Neural cell (in vitro differentiated cells): ENCODE measurements around the gene NFAT5. TPM values are rescaled to one million over a fixed set of nuclear protein-coding genes. Genes with fewer than 3 reads are reported as not detected.

Experiments used
- H2AFZ ChIP-seq: fragments of 200-600, 300-800 bp; sonication (generic), shearing (Covaris generic); 2 replicates; pipeline ENCODE4 v1.6.0; 2014; ENCODE audit warnings: low read depth, mild to moderate bottlenecking, antibody characterized with exemption, low read length, moderate library complexity
- H3F3A ChIP-seq: fragments of 200-600 bp; shearing (Covaris generic); 2 replicates; pipeline ENCODE4 v1.6.1; 2016; ENCODE audit warnings: mild to moderate bottlenecking, moderate library complexity, mixed read lengths, antibody characterized with exemption, low read length; ENCODE audit not compliant: insufficient read depth, poor library complexity, severe bottlenecking
- H3K27ac ChIP-seq: fragments of 200-600, 300-800 bp; sonication (generic), shearing (Covaris generic); 2 replicates; pipeline ENCODE4 v1.5.1; 2014; ENCODE audit warnings: mild to moderate bottlenecking, low read length, moderate library complexity
- H3K27me3 ChIP-seq: fragments of 300-800, 200-600 bp; sonication (generic), shearing (Covaris generic); 2 replicates; pipeline ENCODE4 v1.6.0; 2014; ENCODE audit warnings: mild to moderate bottlenecking, low read depth, low read length, moderate library complexity; ENCODE audit not compliant: insufficient read depth
- H3K36me3 ChIP-seq: fragments of 300-800, 200-600 bp; sonication (generic), shearing (Covaris generic); 2 replicates; pipeline ENCODE4 v1.5.1; 2014; ENCODE audit warnings: mild to moderate bottlenecking, antibody characterized with exemption, low read length, moderate library complexity; ENCODE audit not compliant: insufficient read depth
- H3K4me2 ChIP-seq: fragments of 300-800, 200-600 bp; sonication (generic), shearing (Covaris generic); 2 replicates; pipeline ENCODE4 v1.6.0; 2014; ENCODE audit warnings: mild to moderate bottlenecking, low read length
- H3K4me3 ChIP-seq: fragments of 300-800, 200-600 bp; sonication (generic), shearing (Covaris generic); 2 replicates; pipeline ENCODE4 v1.5.1; 2014; ENCODE audit warnings: mild to moderate bottlenecking, low read length, moderate library complexity
- H3K79me2 ChIP-seq: fragments of 200-600 bp; shearing (Covaris generic); replicated peaks from 2 replicates; pipeline ENCODE4 v1.6.0; 2014; ENCODE audit warnings: mild to moderate bottlenecking, low read length, moderate library complexity; ENCODE audit not compliant: insufficient read depth
- H3K9ac ChIP-seq: fragments of 300-800, 200-600 bp; sonication (generic), shearing (Covaris generic); 2 replicates; pipeline ENCODE4 v1.6.1; 2016; ENCODE audit warnings: mild to moderate bottlenecking, low read length, mixed read lengths
- H3K9me2 ChIP-seq: fragments of 200-600 bp; shearing (Covaris generic); 2 replicates; pipeline ENCODE4 v1.6.1; 2016; ENCODE audit warnings: mild to moderate bottlenecking, low read length, mixed read lengths; ENCODE audit not compliant: insufficient read depth
- H3K9me3 ChIP-seq: fragments of 200-600, 300-800 bp; sonication (generic), shearing (Covaris generic); 2 replicates; pipeline ENCODE4 v1.6.1; 2016; ENCODE audit warnings: mild to moderate bottlenecking, mixed run types, low read length, moderate library complexity, mixed read lengths
- H4K20me1 ChIP-seq: fragments of 200-600 bp; shearing (Covaris generic); 2 replicates; pipeline ENCODE4 v1.6.1; 2016; ENCODE audit warnings: mild to moderate bottlenecking, mixed run types; ENCODE audit not compliant: insufficient read depth
- CTCF ChIP-seq: fragments of 450-650 bp; IDR thresholded peaks from 2 replicates; pipeline ENCODE4 v1.5.1; 2014; ENCODE audit warnings: antibody characterized with exemption, mild to moderate bottlenecking, moderate library complexity; ENCODE audit not compliant: poor library complexity, severe bottlenecking
- EP300 ChIP-seq: fragments of 450-650 bp; conservative IDR thresholded peaks from 2 replicates; pipeline ENCODE4 v1.6.1; 2014; ENCODE audit warnings: antibody characterized with exemption, mild to moderate bottlenecking, moderate library complexity; ENCODE audit not compliant: poor library complexity, severe bottlenecking
- EZH2 ChIP-seq: fragments of 200-600, 300-800 bp; shearing (Covaris generic), sonication (generic); IDR thresholded peaks from 2 replicates; pipeline ENCODE4 v1.6.1; 2014; ENCODE audit warnings: antibody characterized with exemption, low read length, borderline replicate concordance, mild to moderate bottlenecking; ENCODE audit not compliant: insufficient read depth, poor library complexity, severe bottlenecking
- MXI1 ChIP-seq: fragments of 450-650 bp; conservative IDR thresholded peaks from 2 replicates; pipeline ENCODE4 v1.6.1; 2014; ENCODE audit warnings: antibody characterized with exemption, mild to moderate bottlenecking; ENCODE audit not compliant: poor library complexity, severe bottlenecking
- POLR2AphosphoS5 ChIP-seq: IDR thresholded peaks from 2 replicates; pipeline ENCODE4 v1.6.1; 2012
- RAD21 ChIP-seq: fragments of 450-650 bp; conservative IDR thresholded peaks from 2 replicates; pipeline ENCODE4 v1.6.1; 2014; ENCODE audit warnings: antibody characterized with exemption, mild to moderate bottlenecking, moderate library complexity
- SMC3 ChIP-seq: fragments of 450-650 bp; conservative IDR thresholded peaks from 2 replicates; pipeline ENCODE4 v1.6.1; 2014; ENCODE audit warnings: antibody characterized with exemption, mild to moderate bottlenecking, moderate library complexity; ENCODE audit not compliant: poor library complexity
- TAF1 ChIP-seq: IDR thresholded peaks from 2 replicates; pipeline ENCODE4 v1.6.1; 2012; ENCODE audit warnings: low read depth
- polyA plus RNA-seq: library from polyadenylated mRNA; depleted of rRNA; stranded (reverse); fragments of >200 nt; gene quantifications from 2 replicates; pipeline ENCODE4 v1.2.3, GENCODE V29; 2014
- TF ChIP-seq, protein P1 (sequence below): IDR thresholded peaks from 2 replicates; pipeline ENCODE4 v1.6.1; 2012; ENCODE audit warnings: borderline replicate concordance

The NFAT5 gene
- polyA plus RNA-seq, 1 donor from 2014 or later, result 9.2 TPM

- H3K4me2 ChIP-seq, result no peak overlapping the region
- H3K27ac ChIP-seq, result no peak overlapping the region
- no peak overlapping the region for H2AFZ ChIP-seq
- no peaks in the 10 kb centered on the region for H3K9me2 ChIP-seq
- no peaks in the 10 kb centered on the region for H3K9me3 ChIP-seq
- no peaks in the 10 kb centered on the region for H4K20me1 ChIP-seq
- no peaks in the 10 kb centered on the region for H3K79me2 ChIP-seq
- H3K4me3 ChIP-seq, result no peak overlapping the region
- H3F3A ChIP-seq, result no peaks in the 10 kb centered on the region
- no peak for TF ChIP-seq RAD21
- no peaks in the 10 kb centered on the region for H3K36me3 ChIP-seq
- no peak overlapping the region for H3K9ac ChIP-seq
- H3K27me3 ChIP-seq, result no peaks in the 10 kb centered on the region
Observed at GRCh38 chr16:69534720-69535119, 31.0 kb upstream of the NFAT5 start.

- Histone ChIP-seq H3K27ac (no peak overlapping the region), H3K9me2 (no peaks in the 10 kb centered on the region), H3K36me3 (no peaks in the 10 kb centered on the region), H3F3A (no peaks in the 10 kb centered on the region), H3K4me3 (no peak overlapping the region), H3K9ac (no peak overlapping the region), H2AFZ (no peak overlapping the region), H4K20me1 (no peaks in the 10 kb centered on the region), H3K4me2 (no peak overlapping the region), H3K79me2 (no peaks in the 10 kb centered on the region), H3K9me3 (no peaks in the 10 kb centered on the region), H3K27me3 (no peaks in the 10 kb centered on the region)
- TF ChIP-seq POLR2AphosphoS5, result no peak
- TF ChIP-seq TAF1, result no peak
- TF ChIP-seq RAD21, result no peak
- no peak for TF ChIP-seq SMC3
- TF ChIP-seq EZH2, result no peak
- TF ChIP-seq EP300, result no peak
- TF ChIP-seq CTCF, result no peak
- TF ChIP-seq MXI1, result no peak
- TF ChIP-seq, protein P1, sequence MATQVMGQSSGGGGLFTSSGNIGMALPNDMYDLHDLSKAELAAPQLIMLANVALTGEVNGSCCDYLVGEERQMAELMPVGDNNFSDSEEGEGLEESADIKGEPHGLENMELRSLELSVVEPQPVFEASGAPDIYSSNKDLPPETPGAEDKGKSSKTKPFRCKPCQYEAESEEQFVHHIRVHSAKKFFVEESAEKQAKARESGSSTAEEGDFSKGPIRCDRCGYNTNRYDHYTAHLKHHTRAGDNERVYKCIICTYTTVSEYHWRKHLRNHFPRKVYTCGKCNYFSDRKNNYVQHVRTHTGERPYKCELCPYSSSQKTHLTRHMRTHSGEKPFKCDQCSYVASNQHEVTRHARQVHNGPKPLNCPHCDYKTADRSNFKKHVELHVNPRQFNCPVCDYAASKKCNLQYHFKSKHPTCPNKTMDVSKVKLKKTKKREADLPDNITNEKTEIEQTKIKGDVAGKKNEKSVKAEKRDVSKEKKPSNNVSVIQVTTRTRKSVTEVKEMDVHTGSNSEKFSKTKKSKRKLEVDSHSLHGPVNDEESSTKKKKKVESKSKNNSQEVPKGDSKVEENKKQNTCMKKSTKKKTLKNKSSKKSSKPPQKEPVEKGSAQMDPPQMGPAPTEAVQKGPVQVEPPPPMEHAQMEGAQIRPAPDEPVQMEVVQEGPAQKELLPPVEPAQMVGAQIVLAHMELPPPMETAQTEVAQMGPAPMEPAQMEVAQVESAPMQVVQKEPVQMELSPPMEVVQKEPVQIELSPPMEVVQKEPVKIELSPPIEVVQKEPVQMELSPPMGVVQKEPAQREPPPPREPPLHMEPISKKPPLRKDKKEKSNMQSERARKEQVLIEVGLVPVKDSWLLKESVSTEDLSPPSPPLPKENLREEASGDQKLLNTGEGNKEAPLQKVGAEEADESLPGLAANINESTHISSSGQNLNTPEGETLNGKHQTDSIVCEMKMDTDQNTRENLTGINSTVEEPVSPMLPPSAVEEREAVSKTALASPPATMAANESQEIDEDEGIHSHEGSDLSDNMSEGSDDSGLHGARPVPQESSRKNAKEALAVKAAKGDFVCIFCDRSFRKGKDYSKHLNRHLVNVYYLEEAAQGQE, result no peak
Observed at GRCh38 chr16:69535123-69536050, 30.4 kb upstream of the NFAT5 start.
